GM21515 (cell line): ENCODE measurements around the gene FAM234A.
"Not testable (repeated sequence)": the region's sequence is repeated elsewhere in the genome, so short reads cannot be mapped to it uniquely, and the experiment has no call there.

Experiments
- ATAC-seq: cut with Tn5 transposase; IDR thresholded peaks from one replicate; pipeline ENCODE4 v1.9.1; 2021; ENCODE audit not compliant: unreplicated experiment

FAM234A gene

GRCh38 chr16:264440-264951 is 29.9 kb downstream of the FAM234A start:
- ATAC-seq: no peak

- no peak for ATAC-seq
Observed at GRCh38 chr16:265002-265529, 30.4 kb downstream of the FAM234A start.

DNA sequence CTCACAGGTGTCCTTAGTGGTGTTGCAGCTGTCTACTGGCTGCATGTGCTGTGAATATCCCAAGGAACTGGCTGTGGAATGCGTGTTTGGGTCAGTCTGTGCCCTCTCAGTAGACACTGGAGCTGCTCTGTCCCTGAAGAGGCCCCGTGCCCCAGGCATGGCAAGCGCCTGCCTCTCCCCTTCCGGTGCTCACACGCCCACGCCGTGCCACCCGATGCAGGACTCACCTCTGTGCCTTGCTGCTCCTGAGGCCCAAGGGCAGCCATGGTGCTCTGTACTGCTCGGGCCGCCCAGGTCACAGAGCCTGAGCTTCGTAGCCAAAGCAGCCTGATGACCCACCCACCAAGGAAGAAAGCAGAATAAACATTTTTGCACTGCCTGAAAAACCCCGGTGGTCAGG is 31.1 kb downstream of the FAM234A start:
- no peak for ATAC-seq

GRCh38 chr16:266258-267164 is 31.9 kb downstream of the FAM234A start:
- no peak for ATAC-seq

DNA sequence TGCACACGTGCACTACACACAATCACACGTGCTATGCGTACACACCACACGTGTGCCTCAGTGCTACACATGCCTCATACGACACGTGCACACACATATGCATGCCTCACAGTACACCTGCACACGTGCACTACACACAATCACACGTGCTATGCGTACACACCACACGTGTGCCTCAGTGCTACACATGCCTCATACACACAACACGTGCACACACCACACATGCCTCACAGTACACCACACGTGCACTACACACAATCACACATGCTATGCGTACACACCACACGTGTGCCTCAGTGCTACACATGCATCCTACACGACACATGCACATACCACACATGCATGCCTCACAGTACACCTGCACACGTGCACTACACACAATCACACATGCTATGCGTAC is 32.9 kb downstream of the FAM234A start:
- ATAC-seq: not testable (repeated sequence)

DNA sequence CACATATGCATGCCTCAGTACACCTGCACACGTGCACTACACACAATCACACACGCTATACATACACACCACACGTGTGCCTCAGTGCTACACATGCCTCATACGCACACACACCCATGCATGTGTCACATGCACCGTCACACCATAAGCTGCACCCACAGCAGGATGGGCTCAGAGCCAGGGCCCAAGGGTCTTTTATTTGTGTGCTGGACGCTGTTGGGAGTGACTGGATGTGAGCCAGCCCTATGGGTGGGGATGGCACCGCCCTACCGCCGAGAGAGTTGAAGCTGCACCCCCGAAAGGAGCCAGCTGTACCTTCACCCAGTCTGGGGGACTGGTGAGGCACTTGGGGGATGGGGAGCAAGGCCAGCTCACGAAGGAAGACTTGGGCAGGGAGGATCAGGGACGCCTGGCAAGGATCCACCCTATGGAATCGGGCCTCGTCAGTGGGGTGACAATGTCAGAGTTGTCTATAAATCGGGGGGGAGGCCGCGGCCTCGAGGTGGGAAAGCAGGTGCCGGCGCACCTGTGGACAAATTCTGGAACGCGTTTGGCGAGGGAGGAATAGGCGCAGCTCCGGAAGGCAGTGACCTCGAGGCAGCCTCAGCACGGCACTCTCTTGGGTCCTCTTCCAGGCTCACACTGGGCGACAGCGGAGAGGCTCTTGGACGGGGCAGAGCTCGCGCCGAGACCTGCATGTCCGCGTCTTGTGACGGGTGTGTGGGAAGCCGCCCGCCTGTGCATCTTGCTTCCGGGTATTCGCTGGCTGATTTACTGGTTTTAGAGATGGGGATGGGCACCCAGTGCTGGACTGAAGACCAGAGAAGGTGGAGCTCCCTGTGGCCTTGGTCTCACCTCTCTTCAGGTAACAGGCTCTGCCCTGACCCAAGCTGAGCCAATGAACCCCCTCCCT is 33.8 kb downstream of the FAM234A start:
- no peak for ATAC-seq

DNA sequence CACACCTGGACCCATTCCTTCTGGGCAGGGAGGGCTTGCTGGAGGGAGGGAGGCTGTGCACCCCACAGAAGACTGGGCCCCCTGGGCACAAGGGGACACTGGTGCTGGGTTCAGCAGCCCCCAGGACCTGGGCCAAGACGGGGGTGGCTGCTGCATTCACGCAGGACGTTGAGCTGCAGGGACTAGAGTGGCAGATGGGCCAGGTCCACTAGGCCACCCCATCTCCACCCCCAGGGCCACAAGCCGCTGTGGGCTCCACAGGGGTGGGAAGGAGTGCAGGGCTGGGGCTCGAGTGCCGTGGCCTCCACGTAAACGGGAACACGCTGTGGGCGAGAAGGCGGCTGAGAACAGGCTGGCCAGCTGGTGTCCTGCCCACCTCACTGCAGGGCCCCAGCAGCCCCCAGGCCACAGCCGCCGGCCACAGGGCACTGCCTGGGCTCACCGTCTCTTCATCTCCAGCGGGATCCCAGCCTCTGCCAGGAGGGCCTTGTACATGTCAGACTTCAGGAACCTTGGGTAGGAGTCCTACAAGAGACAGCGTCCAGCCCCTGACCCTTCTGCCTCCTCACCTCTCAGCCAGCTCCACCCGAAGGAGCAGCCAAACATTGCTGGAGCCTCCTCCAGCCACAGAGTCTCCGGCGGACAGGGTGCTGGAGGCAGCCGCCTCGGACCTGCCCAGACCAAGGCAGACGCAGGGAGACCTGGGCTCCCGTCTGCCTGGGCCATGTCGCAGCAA is 34.6 kb downstream of the FAM234A start:
- ATAC-seq: no peak

DNA sequence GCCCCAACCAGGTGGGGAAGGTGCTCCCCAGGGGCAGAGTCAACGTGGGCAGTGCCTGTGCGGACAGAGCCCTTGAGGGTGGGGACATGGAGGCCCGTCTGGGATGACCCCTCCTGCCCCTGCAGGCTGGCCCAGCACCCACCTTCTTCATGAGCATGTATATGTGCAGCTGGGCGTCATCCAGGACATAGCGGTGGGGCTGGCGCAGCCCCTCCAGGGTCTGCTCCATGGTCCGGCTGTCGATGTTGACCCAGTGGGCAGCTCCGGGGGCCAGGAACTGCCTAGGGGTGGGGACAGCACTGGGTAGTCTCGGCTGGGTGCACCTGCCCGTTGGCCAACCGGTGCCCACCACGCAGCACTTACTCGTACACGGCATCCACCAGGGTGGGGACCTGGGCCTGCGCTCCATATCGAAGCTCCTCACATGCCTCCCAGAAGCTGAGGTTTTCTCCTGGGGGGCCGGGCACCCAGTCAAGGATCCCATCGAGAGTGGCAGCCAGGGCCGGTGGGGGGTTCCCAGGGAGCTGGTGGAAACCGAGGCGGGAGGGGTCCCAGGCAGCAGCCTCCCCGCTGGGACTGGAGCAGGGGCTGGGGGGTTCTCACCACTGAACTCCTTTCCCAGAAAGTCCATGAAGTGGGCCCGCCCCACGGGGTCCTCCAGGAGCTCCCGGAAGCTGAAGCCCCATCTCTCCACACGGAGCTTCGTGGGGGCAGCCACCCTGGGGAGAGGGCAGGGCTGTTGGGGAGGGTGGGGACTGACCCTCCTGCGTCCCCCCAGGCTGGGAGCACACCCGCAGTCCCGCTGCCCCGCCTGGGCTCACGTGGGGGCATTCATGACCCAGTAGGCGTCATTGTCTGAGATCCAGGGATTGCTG is 36.0 kb downstream of the FAM234A start:
- no peak for ATAC-seq

DNA sequence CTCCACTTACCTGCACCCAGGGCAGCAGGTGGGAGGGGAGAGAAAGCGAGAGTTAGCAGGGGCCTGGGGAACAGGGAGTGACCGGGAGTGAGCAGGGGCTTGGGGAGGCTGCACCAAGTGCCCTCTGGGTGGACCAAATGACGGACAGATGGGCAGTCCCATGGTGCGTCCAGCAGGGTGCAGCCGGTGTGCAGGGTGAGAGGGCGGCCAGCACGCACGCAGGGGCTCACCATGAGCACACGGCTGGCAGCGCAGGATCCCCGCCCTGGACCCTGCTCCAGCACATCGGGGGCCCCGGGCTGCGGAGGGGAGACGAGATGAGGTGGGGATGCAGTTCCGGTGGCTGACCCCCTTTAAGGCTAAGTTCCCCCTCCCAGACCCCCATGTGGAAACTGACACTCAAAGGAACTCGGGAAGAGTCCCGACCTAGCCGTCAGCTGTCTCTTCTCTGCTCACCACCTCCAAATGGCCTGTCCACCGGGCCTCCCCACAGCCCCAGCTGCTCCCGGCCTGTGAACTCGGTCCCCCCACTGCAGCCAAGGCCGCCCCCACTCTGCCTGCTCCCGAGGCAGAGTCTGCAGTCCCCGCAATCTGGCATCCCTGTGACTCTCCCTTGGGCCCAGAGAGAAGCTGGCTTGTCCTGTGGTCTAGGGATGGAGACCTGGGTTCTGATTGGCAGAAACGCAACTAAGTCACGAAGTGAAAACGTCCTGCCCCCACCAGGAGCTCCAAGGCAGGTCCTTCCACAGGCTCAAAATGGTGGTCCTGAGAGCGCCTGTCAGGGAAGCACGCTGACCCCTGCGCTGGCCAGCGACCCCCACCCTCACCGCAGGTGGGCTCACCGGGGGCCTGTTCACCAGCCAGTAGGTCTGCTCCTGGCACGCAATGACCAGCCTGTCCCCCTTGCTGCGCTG is 38.3 kb downstream of the FAM234A start:
- ATAC-seq: no peak

- ATAC-seq: no peak
Observed at GRCh38 chr16:273547-274421, 39.2 kb downstream of the FAM234A start.

GRCh38 chr16:275041-275641 is 40.5 kb downstream of the FAM234A start:
- no peak for ATAC-seq

- ATAC-seq: no peak
Observed at GRCh38 chr16:275786-276232, 41.2 kb downstream of the FAM234A start, which contains the start of gene RGS11. RGS11 (minus strand) TSS chr16:275944; CDS start chr16:275911, 33 bp downstream.

DNA sequence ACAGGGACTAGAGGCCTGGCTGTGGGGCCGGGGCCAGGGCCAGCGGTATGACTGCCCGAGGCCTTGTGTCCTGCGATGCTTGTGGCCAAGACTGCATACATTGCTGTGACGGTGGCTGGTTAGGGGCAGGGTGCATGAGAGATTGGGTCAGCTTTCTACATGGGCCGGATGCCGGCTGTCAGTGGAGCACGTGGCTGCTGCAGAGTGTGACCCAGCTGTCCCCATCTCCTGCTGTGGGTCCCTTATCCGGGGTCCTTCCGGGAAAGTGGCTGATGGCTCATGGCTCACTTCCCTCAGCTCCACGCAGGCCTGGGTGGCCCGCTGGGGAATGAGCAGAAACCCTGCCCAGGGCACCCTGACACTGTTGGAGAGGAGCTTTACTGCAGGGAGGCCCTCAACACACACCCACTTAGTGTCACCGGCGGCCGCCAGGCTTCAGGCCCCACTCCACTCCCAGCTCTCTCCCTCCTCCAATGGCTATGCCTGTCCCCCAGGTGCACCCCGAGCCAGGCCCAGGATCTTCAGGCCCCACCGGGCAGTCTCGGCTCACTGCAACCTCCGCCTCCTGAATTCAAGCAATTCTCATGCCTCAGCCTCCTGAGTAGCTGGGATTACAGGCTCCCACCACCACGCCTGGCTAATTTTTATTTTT is 41.9 kb downstream of the FAM234A start:
- ATAC-seq: no peak

DNA sequence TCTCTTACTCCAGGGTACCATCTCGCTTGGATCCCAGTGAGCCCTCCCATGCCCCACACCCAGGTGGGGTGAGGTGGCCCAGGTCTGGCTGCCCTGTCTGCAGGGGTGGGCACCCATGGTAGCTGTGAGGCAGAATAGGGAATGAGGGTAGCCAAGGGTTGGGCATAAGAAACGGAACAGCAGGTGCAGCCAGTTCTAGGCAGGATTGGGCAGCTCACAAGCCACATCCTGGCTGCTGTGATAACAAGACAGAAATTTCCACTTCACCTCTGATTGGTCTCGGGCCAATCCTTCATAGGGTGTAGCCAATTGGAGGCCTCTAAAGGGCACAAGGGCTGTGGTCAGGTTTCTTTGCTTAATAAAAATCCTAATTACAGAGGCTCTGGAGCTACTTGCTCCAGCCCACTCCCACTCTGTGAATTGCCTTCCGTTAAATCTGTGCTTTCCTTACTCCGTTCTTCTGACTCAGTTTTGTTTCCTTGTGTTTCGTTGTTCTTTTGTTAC is 44.3 kb downstream of the FAM234A start:
- no peak for ATAC-seq

GRCh38 chr16:279531-279930 is 44.9 kb downstream of the FAM234A start:
- no peak for ATAC-seq

DNA sequence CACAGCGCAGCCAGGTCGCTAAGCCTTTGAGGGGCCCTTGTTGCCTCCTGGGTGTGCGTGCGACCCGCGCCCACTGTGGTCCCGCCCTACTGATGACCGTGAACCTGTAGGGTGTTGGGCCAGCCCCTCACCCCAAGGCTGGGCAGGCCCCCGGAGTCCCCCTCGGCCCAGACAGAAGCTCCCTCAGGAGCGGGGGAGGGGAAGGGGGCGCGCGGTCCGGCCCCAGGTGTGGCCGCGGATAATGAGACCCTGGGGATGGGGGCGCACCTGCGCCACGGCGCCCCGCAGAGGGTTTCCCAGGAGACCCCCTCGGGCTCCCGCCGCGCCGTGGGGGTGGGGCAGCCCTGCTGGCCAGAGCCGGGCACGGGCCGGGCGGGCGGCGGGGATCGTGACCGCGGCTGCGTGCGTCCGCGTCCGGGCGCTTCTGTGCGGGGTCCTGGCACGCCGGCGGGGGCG is 45.4 kb downstream of the FAM234A start:
- no peak for ATAC-seq
